Brain microvascular endothelial cell (primary cell): ENCODE results near the gene PIK3C2G.

Experiments used
- DNase-seq: peaks from one replicate; pipeline ENCODE4 v3.0.0-alpha.2; 2020
- H3K27ac ChIP-seq: fragments of 250-450 bp; sonication (Bioruptor Pico); 2 replicates; pipeline ENCODE4 v1.5.1; 2020; ENCODE audit warnings: mild to moderate bottlenecking, moderate library complexity
- H3K27me3 ChIP-seq: fragments of 250-450 bp; sonication (Bioruptor Pico); replicated peaks from 2 replicates; pipeline ENCODE4 v1.5.1; 2020; ENCODE audit warnings: mild to moderate bottlenecking
- H3K36me3 ChIP-seq: fragments of 250-450 bp; sonication (Bioruptor Pico); replicated peaks from 2 replicates; pipeline ENCODE4 v1.5.1; 2020; ENCODE audit warnings: mild to moderate bottlenecking
- H3K4me3 ChIP-seq: 2 replicates; pipeline ENCODE4 v1.5.1; 2011; ENCODE audit warnings: low read depth, mild to moderate bottlenecking, control low read depth, low read length, moderate library complexity
- CTCF ChIP-seq: IDR thresholded peaks from 2 replicates; pipeline ENCODE4 v1.5.1; 2011; ENCODE audit warnings: low read depth, mild to moderate bottlenecking, moderate library complexity, low read length, control low read depth, inconsistent platforms; ENCODE audit errors: missing control alignments
- in situ Hi-C: cut with HindIII; loops from 2 replicates; pipeline ENCODE4 v1.10.0; 2017; ENCODE audit warnings: low sequenced_read_pairs, low pct_ligation_motif_present

PIK3C2G gene

DNA sequence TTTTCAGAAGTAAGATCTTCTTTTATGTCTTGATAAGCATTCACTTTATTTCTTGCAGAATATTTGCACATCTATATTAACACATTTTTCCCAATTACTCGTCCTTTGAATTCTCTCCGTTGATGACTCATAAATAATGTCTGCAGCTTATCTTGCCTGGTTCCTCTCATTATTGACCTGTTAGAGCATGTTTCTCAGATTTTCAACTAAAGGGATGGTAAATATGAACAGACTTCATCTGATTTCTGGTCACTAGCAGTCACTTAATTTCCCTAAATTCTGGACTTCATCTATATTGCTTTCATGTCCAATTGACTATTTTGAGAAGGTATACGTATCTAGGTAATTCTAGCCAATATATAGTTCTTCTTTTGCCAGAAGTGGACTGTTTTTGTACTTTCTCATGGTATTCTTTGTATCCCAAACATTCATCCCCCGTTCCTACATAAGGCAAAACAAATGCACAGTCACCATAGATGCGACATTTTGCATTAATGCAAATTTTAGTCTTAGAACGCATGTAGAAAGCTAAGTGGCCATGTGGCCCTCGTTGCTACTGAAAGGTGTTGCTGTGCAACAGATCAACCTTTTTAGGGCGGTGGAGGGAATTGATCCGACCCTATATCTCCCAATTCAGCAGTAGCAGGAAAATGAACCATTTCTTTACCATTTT is 6.2 kb downstream of the PIK3C2G start:
- Histone ChIP-seq H3K36me3 (no peaks in the 10 kb centered on the region), H3K27ac (no peak overlapping the region), H3K4me3 (no peak overlapping the region), H3K27me3 (no peaks in the 10 kb centered on the region)
- TF ChIP-seq CTCF, result no peak
- in situ Hi-C loops, result no loop called here
- DNase-seq, result no peak

DNA sequence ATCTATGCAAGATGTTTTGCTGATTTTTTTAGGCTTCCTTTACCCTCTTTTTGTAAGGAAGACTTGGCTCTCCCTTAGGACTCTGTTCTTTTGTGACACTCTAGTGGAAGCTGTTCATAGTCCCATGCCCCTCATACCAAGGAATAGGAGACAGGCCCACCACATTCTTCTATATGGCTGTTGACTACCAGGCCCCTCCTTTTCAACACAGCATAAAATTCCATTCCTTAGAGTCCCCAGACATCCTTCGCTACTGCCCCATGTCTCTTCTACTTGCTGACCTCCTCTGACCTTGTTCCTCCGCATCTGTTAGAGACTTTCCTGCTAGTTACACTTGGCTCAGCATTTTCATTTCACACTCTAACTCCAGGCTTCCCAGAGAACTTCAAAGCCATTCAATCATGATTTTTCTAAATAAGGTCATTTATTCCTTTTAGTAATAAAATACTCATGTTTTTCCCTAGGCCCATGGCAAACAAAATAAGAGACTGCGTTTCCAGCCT is 9.7 kb downstream of the PIK3C2G start:
- no peak for TF ChIP-seq CTCF
- no peak overlapping the region for H3K4me3 ChIP-seq
- no peaks in the 10 kb centered on the region for H3K27me3 ChIP-seq
- no peak for DNase-seq
- H3K27ac ChIP-seq, result no peak overlapping the region
- in situ Hi-C loops, result no loop called here
- no peaks in the 10 kb centered on the region for H3K36me3 ChIP-seq

- Histone ChIP-seq H3K4me3 (no peak overlapping the region), H3K27me3 (no peaks in the 10 kb centered on the region), H3K27ac (no peak overlapping the region), H3K36me3 (no peaks in the 10 kb centered on the region)
- in situ Hi-C loops, result no loop called here
- no peak for TF ChIP-seq CTCF
- DNase-seq, result peak; percentile 47
Measured at GRCh38 chr12:18275981-18276380, 14.7 kb downstream of the PIK3C2G start.

DNA sequence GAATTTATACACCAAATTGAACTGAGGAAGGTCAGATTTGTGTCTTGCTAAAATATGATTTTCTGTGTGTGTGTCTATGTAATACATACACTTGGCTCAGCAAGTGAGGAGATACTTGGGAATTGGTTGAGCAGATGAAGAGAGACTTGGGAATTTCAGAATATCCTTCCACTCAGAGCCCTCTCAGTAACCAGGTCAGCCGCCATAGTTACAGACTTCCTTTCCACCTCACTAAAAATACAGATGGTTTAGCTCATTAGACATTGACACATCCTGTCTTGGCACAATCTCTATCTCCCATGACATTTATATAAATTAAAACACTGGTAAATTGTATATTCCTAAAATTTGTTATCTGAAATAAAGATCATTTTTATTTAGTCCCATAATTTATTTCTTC is 15.9 kb downstream of the PIK3C2G start:
- in situ Hi-C loops, result no loop called here
- no peak overlapping the region for H3K4me3 ChIP-seq
- DNase-seq, result no peak
- no peak overlapping the region for H3K27ac ChIP-seq
- no peaks in the 10 kb centered on the region for H3K27me3 ChIP-seq
- no peak for TF ChIP-seq CTCF
- H3K36me3 ChIP-seq, result no peaks in the 10 kb centered on the region

DNA sequence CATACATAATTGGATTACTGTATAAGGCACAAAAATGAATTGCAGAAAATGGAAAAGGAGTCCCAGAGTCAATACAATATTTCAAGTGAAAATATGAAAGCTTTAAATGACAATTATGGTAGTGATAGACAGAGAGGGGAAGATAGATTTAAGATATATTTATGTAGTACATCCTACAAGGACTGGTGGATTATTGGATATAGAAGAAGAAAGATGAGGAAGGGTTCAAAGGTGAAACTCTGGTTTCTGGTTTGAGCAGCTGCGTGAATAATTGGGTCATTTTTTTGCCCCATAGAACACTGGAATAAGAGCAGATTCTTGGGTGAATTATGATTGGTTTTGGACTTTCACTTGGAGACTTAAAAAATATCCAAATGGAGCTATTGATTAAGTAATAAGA is 19.4 kb downstream of the PIK3C2G start:
- in situ Hi-C loops, result no loop called here
- H3K27me3 ChIP-seq, result no peaks in the 10 kb centered on the region
- no peaks in the 10 kb centered on the region for H3K36me3 ChIP-seq
- no peak overlapping the region for H3K4me3 ChIP-seq
- DNase-seq, result no peak
- H3K27ac ChIP-seq, result no peak overlapping the region
- no peak for TF ChIP-seq CTCF

GRCh38 chr12:18281941-18282340 is 20.6 kb downstream of the PIK3C2G start:
- H3K36me3 ChIP-seq, result no peaks in the 10 kb centered on the region
- no peak overlapping the region for H3K4me3 ChIP-seq
- no peak for TF ChIP-seq CTCF
- in situ Hi-C loops, result no loop called here
- H3K27me3 ChIP-seq, result no peaks in the 10 kb centered on the region
- DNase-seq, result no peak
- no peak overlapping the region for H3K27ac ChIP-seq
